A673 (cell line): ENCODE data around the gene RPE65.

Experiments used
- EZH2 ChIP-seq: fragments of 200-600 bp; sonication (generic); IDR thresholded peaks from 2 replicates; pipeline ENCODE4 v1.6.1; 2017; ENCODE audit warnings: borderline replicate concordance, low read depth, mild to moderate bottlenecking, mixed read lengths, antibody characterized with exemption, low read length; ENCODE audit not compliant: poor library complexity, severe bottlenecking
- TF ChIP-seq, protein P1 (sequence below): fragments of 300-800, 200-600 bp; sonication (generic); conservative IDR thresholded peaks from 2 replicates; pipeline ENCODE4 v1.5.1; 2017; ENCODE audit warnings: low read depth, mild to moderate bottlenecking, antibody characterized with exemption, low read length, moderate library complexity, mixed read lengths

DNA sequence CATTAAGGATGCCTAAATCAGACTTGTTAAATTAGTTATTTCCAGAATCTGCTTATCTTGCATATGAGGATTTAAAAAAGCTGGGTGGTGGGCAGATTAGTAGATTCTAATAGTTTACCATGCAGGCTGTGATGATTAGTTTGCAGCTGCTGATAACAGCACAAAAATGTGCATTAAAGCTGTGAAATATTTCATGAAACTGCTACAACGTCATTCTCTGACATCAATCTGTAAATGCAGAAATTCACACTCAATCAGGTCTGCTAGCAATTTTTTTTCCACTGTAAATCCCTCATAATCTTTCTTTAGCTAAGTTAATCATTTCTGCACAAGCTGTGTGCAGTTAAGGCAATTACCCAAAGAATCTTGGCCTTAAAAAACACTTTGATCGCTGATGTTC is 9.3 kb upstream of the RPE65 start:
- TF ChIP-seq, protein P1, sequence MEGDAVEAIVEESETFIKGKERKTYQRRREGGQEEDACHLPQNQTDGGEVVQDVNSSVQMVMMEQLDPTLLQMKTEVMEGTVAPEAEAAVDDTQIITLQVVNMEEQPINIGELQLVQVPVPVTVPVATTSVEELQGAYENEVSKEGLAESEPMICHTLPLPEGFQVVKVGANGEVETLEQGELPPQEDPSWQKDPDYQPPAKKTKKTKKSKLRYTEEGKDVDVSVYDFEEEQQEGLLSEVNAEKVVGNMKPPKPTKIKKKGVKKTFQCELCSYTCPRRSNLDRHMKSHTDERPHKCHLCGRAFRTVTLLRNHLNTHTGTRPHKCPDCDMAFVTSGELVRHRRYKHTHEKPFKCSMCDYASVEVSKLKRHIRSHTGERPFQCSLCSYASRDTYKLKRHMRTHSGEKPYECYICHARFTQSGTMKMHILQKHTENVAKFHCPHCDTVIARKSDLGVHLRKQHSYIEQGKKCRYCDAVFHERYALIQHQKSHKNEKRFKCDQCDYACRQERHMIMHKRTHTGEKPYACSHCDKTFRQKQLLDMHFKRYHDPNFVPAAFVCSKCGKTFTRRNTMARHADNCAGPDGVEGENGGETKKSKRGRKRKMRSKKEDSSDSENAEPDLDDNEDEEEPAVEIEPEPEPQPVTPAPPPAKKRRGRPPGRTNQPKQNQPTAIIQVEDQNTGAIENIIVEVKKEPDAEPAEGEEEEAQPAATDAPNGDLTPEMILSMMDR: no peak
- no peak for TF ChIP-seq EZH2
